ENCODE measurements around the gene PTPRN2. TPM values are rescaled to one million over a fixed set of nuclear protein-coding genes. Genes with fewer than 3 reads are reported as not detected.

PTPRN2 gene
- total RNA-seq, 2 donors from 2014 or later, result 0.35 to 0.61 TPM

DNA sequence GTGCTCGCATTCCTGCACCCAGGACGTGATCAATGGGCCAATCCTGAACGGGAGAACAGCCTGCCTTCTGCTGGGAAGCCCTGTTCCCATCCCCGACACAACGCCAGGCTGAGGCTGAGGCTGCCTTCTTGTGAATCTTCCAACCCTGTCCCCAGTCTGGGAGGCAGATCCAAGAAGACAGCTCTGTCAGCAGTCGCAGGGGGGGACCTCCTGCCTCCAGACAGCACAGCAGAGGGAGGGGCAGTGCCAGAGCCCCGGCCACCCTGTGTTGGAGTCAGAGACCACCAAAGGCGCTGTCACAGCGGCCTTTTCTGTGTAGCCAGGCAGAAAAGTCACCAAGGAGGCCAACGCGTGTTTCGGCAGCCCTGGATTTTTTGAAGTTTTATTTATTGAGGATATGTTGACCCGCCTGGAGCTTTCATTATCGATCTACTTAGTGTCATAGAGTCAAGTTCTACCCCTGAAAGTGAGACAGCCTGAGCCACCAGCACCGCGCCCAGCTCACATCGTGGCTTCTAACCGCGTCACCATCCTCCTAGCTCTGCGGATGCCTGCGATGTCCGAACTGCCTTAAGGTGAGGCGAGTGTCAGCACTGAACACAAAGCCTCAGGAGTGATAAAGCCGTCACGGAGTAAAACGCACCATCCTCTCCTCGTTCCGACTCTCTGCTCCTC, 86.1 kb downstream of the PTPRN2 start:
- DNase-seq (ENCODE audit: low spot score in 2 of 2), result no peak
- ATAC-seq, result no peak
- Mint-ChIP-seq H3K36me3 (no peaks in the 10 kb centered on the region), H3K27ac (no peak overlapping the region), H3K9me3 (no peaks in the 10 kb centered on the region)

DNA sequence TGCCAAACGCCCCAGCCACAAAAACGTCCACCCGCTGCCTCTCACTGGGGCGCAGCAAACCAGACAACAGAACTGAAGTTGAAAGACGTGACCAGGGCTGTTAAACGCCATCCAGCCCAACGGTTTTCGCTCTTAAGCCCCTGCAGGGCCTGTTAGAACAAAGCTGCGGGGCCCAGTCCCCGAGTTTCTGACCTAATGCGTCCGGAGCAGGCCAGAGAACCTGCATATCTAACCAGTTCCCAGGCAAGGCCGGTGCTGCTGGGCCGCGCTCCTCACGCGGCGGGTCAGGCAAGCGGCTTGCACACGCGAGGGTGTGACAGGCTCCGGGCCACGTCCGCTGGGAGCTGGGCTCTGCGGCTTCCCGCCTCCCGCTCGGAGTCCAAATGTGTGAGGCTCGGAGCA, 87.0 kb downstream of the PTPRN2 start:
- H3K36me3 Mint-ChIP-seq, result no peaks in the 10 kb centered on the region
- no peaks in the 10 kb centered on the region for H3K9me3 Mint-ChIP-seq
- H3K27ac Mint-ChIP-seq, result no peak overlapping the region
- DNase-seq (ENCODE audit: low spot score in 2 of 2), result no peak
- no peak for ATAC-seq

GRCh38 chr7:158499082-158499455, 88.6 kb downstream of the PTPRN2 start:
- Mint-ChIP-seq H3K27ac (no peak overlapping the region), H3K9me3 (no peaks in the 10 kb centered on the region), H3K36me3 (no peaks in the 10 kb centered on the region)
- ATAC-seq, result no peak
- no peak for DNase-seq (ENCODE audit: low spot score in 2 of 2)

- Mint-ChIP-seq H3K36me3 (no peaks in the 10 kb centered on the region), H3K27ac (no peak overlapping the region), H3K9me3 (no peaks in the 10 kb centered on the region)
- DNase-seq (ENCODE audit: low spot score in 2 of 2) (no peak), ATAC-seq (no peak)
Observed at GRCh38 chr7:158498443-158499081, 89.1 kb downstream of the PTPRN2 start.

DNA sequence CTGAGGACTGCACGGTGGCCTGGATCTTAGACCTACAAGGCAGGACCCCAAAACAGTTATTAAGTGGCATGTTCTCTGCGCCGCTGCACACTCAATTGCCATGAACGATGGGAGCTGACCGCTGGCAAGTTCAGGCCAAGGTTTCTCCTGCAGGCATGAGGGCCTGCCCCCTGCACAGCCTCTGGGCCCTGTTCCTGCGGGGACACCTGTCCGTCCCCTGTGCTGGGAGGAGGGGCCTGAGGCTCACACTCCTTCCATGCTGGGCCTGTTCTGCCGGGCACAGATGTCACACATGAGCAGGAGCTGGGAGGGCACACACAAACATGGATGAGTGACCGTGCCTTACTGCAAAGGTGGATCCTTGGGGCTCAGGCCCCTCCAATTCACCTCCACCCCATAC, 90.0 kb downstream of the PTPRN2 start:
- no peaks in the 10 kb centered on the region for H3K9me3 Mint-ChIP-seq
- DNase-seq (ENCODE audit: low spot score in 2 of 2) (no peak), ATAC-seq (no peak)
- no peaks in the 10 kb centered on the region for H3K36me3 Mint-ChIP-seq
- H3K27ac Mint-ChIP-seq, result no peak overlapping the region

DNA sequence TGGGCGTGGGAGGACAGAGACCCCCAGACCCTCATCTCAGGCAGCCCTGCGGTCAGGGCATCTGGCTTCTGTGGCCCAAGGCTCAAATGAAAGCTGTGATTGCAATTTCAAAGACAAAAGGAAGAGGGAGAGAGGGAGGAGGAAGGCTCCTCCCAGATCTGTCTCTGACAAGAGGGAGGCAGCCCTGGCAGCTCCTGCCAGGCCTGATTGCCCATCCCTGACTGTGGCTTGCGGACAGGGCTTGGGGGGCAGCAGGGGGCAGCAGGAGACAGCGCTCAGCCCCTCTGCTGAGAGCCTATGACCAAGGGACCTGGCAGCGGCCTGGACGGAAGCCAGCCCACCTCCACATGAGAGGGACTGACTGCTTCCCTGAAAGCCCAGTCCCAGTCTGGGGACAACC, 91.8 kb downstream of the PTPRN2 start:
- ATAC-seq (peak; percentile 37 to 63), DNase-seq (ENCODE audit: low spot score in 2 of 2) (peak in 1 of 2 donors; percentile 12)
- no peak overlapping the region for H3K27ac Mint-ChIP-seq
- no peaks in the 10 kb centered on the region for H3K9me3 Mint-ChIP-seq
- no peaks in the 10 kb centered on the region for H3K36me3 Mint-ChIP-seq

- Mint-ChIP-seq H3K9me3 (no peaks in the 10 kb centered on the region), H3K27ac (no peak overlapping the region), H3K36me3 (no peaks in the 10 kb centered on the region)
- DNase-seq (ENCODE audit: low spot score in 2 of 2) (no peak), ATAC-seq (no peak)
Observed at GRCh38 chr7:158495216-158495615, 92.4 kb downstream of the PTPRN2 start.

DNA sequence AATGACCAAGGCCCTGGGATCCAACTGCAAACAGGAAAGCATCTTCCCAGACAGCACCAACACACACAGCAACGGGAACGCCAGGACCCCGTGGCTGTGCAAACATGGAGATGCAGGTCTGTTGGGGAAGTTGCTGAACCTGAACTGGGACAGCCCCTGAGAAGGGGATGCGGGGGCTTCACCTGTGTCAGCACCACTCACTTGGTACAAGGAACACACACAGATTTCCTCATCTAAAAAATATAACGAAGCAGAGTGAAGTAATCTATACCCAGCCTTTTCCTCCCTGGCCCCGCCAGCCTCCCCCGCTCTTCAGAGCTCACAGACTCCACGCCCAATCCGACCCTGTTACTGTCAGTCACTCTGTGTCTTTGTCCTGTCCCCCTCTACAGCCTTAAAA, 93.0 kb downstream of the PTPRN2 start:
- DNase-seq (ENCODE audit: low spot score in 2 of 2), result no peak
- H3K27ac Mint-ChIP-seq, result no peak overlapping the region
- no peaks in the 10 kb centered on the region for H3K36me3 Mint-ChIP-seq
- no peaks in the 10 kb centered on the region for H3K9me3 Mint-ChIP-seq
- ATAC-seq, result no peak

- H3K9me3 Mint-ChIP-seq, result no peaks in the 10 kb centered on the region
- peak in 1 of 2 donors; percentile 11 for DNase-seq (ENCODE audit: low spot score in 2 of 2)
- no peaks in the 10 kb centered on the region for H3K36me3 Mint-ChIP-seq
- ATAC-seq, result peak; percentile 50 to 55
- no peak overlapping the region for H3K27ac Mint-ChIP-seq
Observed at GRCh38 chr7:158494162-158494586, 93.4 kb downstream of the PTPRN2 start.

DNA sequence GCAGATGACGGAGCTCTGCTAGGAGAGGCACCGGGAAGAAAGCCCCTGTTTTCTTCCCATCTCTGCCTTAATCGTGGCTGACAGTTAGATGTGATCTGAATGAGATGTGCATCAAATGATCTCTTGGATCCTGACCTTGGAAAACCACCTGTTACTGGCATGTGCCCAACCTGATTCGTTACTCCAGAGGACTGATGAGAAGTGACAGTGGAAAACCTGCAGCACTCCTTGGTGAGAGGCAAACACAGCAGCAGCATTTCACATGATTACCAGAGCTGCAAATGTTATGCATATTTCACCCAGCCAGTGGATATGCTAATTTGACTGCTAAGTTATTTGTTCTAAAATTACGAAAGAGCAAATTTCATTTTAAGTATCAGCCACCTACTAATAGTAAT, 95.3 kb downstream of the PTPRN2 start:
- no peaks in the 10 kb centered on the region for H3K36me3 Mint-ChIP-seq
- DNase-seq (ENCODE audit: low spot score in 2 of 2) (no peak), ATAC-seq (no peak)
- H3K27ac Mint-ChIP-seq, result no peak overlapping the region
- H3K9me3 Mint-ChIP-seq, result no peaks in the 10 kb centered on the region

GRCh38 chr7:158491094-158491493, 96.5 kb downstream of the PTPRN2 start:
- Mint-ChIP-seq H3K27ac (no peak overlapping the region), H3K9me3 (no peaks in the 10 kb centered on the region)
- no peak for ATAC-seq

GRCh38 chr7:158490171-158490782, 97.3 kb downstream of the PTPRN2 start:
- Mint-ChIP-seq H3K36me3 (no peaks in the 10 kb centered on the region), H3K27ac (no peak overlapping the region), H3K9me3 (no peaks in the 10 kb centered on the region)
- DNase-seq (ENCODE audit: low spot score in 2 of 2) (no peak), ATAC-seq (no peak)

More at GRCh38 chr7:158491094-158491493, 96.5 kb downstream of the PTPRN2 start:
- peak in 1 of 2 donors; percentile 35 for DNase-seq (ENCODE audit: low spot score in 2 of 2)
- no peaks in the 10 kb centered on the region for H3K36me3 Mint-ChIP-seq

DNA sequence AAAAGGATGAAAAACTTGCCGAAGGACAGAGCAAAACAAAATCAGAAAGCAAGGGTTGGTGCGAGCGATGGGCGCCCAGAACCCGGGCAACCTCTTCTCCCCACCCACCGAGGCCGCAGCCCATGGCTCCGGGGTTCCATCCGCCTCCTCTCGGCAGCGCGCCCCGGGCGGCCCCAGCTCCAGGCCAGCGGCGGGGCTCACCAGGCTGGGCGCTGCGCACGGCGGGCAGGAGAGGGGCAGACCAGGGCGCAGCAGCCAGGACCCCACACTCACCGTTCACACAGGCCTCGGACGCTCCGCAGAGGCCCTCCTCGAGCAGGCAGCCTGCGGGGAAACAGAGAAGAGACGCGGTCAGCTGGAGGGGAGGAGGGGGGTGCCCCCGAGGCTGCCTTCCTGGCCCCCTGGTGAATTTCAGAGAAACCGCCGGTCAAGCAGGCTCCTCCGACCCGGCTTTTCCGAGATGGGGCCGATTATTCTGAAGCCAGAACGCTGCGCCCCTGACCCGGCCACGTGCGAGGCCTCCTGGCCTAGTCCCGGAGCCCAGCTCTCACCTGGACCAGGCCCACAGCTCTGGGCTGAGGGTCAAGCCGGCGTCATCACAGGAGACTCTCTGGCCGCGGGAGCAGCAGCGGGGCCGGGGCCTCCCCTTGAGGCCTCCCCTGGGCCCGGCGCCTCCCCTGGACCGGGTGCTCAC, 98.0 kb downstream of the PTPRN2 start:
- DNase-seq (ENCODE audit: low spot score in 2 of 2) (no peak), ATAC-seq (no peak)
- H3K36me3 Mint-ChIP-seq, result no peaks in the 10 kb centered on the region
- H3K9me3 Mint-ChIP-seq, result no peaks in the 10 kb centered on the region
- H3K27ac Mint-ChIP-seq, result no peak overlapping the region

- H3K27ac Mint-ChIP-seq, result no peak overlapping the region
- ATAC-seq (no peak), DNase-seq (ENCODE audit: low spot score in 2 of 2) (no peak)
- H3K9me3 Mint-ChIP-seq, result no peaks in the 10 kb centered on the region
- no peaks in the 10 kb centered on the region for H3K36me3 Mint-ChIP-seq
Observed at GRCh38 chr7:158488181-158488971, 99.2 kb downstream of the PTPRN2 start.

DNA sequence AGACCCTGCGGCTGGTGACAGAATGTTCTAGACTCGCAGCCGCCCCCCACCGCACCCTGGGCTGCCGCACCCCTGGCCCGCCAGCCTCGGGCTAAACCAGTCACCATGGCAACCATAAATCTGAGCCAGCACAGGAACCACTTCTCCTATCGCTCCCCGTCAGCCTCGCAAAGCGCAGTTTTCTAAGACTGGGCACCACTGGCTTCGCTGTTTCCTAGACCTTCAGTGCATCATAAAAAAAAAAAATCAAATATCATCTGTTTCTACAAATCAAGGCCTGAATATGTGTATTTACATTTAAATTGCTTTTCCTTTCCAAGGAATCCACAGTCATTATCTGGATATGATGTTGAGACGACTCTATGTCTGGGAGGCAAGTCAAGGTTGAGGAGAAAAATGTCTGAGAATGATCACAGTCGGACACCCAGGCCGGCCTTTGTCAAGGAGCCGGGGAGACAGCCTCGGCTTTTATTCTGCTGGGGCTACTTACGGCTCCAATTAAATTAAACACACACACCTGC, 99.9 kb downstream of the PTPRN2 start:
- H3K9me3 Mint-ChIP-seq, result no peaks in the 10 kb centered on the region
- DNase-seq (ENCODE audit: low spot score in 2 of 2), result no peak
- H3K27ac Mint-ChIP-seq, result no peak overlapping the region
- no peaks in the 10 kb centered on the region for H3K36me3 Mint-ChIP-seq
- ATAC-seq, result no peak

- DNase-seq (ENCODE audit: low spot score in 2 of 2), result no peak
- ATAC-seq, result no peak
- H3K27ac Mint-ChIP-seq, result no peak overlapping the region
- no peaks in the 10 kb centered on the region for H3K9me3 Mint-ChIP-seq
- no peaks in the 10 kb centered on the region for H3K36me3 Mint-ChIP-seq
Observed at GRCh38 chr7:158486919-158487318, 100.7 kb downstream of the PTPRN2 start.
